Brain microvascular endothelial cell (primary cell): ENCODE data around the gene MEGF6.

Experiments used
- DNase-seq: peaks from one replicate; pipeline ENCODE4 v3.0.0-alpha.2; 2020
- H3K27ac ChIP-seq: fragments of 250-450 bp; sonication (Bioruptor Pico); 2 replicates; pipeline ENCODE4 v1.5.1; 2020; ENCODE audit warnings: mild to moderate bottlenecking, moderate library complexity
- H3K27me3 ChIP-seq: fragments of 250-450 bp; sonication (Bioruptor Pico); replicated peaks from 2 replicates; pipeline ENCODE4 v1.5.1; 2020; ENCODE audit warnings: mild to moderate bottlenecking
- H3K36me3 ChIP-seq: fragments of 250-450 bp; sonication (Bioruptor Pico); replicated peaks from 2 replicates; pipeline ENCODE4 v1.5.1; 2020; ENCODE audit warnings: mild to moderate bottlenecking
- H3K4me3 ChIP-seq: 2 replicates; pipeline ENCODE4 v1.5.1; 2011; ENCODE audit warnings: low read depth, mild to moderate bottlenecking, control low read depth, low read length, moderate library complexity
- CTCF ChIP-seq: IDR thresholded peaks from 2 replicates; pipeline ENCODE4 v1.5.1; 2011; ENCODE audit warnings: low read depth, mild to moderate bottlenecking, moderate library complexity, low read length, control low read depth, inconsistent platforms; ENCODE audit errors: missing control alignments
- in situ Hi-C: cut with HindIII; loops from 2 replicates; pipeline ENCODE4 v1.10.0; 2017; ENCODE audit warnings: low sequenced_read_pairs, low pct_ligation_motif_present

Gene MEGF6

DNA sequence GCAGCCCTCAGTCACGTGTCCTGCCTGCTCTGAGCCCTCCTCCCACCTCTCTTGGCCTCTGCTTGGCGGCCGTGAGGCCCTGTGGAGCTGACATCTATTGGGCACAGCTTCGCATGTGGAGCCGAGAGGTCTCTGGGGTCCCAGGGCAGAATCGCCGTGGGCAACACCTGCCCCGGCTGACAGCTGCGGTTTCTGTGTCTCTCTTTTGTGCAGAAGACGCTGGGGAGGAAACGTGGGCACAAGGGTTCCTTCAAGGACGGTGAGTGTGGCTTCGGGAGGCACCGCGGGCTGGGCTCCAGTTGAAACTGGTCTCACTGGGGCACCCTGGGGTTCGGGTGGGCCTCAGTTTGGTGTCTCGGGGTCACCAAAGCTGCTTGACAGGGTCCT, 145.4 kb downstream of the MEGF6 start:
- no peaks in the 10 kb centered on the region for H3K36me3 ChIP-seq
- DNase-seq: no peak
- no peak overlapping the region for H3K4me3 ChIP-seq
- no peak overlapping the region for H3K27ac ChIP-seq
- in situ Hi-C loops: no loop called here
- no peak for TF ChIP-seq CTCF
- H3K27me3 ChIP-seq: no peaks in the 10 kb centered on the region

- Histone ChIP-seq H3K27ac (no peak overlapping the region), H3K36me3 (no peaks in the 10 kb centered on the region), H3K27me3 (no peaks in the 10 kb centered on the region), H3K4me3 (no peak overlapping the region)
- no peak for TF ChIP-seq CTCF
- DNase-seq: no peak
- in situ Hi-C loops: no loop called here
These were observed 146.0 kb downstream of the MEGF6 start for GRCh38 chr1:3465091-3465934.

DNA sequence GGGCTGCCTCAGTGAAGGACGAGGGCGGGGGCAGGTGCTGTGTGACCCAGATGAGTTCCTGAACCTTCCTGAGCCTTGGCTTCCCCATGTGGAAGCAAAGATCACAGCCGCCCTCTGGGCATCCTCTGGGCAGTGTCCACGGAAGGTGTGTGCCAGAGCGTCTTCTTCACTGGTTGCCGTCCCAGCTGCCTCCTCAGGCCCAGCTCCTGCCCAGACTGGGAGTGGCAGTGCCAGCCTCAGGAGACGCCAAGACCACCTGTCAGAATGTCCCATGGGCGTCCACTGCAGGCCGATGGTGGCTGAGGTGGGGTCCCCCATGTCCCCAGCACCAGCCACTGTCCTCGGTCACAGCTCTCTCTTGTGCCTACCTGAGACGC, 146.7 kb downstream of the MEGF6 start:
- H3K36me3 ChIP-seq: no peaks in the 10 kb centered on the region
- in situ Hi-C loops: no loop called here
- no peak overlapping the region for H3K27ac ChIP-seq
- no peak overlapping the region for H3K4me3 ChIP-seq
- TF ChIP-seq CTCF: no peak
- H3K27me3 ChIP-seq: no peaks in the 10 kb centered on the region
- DNase-seq: no peak

DNA sequence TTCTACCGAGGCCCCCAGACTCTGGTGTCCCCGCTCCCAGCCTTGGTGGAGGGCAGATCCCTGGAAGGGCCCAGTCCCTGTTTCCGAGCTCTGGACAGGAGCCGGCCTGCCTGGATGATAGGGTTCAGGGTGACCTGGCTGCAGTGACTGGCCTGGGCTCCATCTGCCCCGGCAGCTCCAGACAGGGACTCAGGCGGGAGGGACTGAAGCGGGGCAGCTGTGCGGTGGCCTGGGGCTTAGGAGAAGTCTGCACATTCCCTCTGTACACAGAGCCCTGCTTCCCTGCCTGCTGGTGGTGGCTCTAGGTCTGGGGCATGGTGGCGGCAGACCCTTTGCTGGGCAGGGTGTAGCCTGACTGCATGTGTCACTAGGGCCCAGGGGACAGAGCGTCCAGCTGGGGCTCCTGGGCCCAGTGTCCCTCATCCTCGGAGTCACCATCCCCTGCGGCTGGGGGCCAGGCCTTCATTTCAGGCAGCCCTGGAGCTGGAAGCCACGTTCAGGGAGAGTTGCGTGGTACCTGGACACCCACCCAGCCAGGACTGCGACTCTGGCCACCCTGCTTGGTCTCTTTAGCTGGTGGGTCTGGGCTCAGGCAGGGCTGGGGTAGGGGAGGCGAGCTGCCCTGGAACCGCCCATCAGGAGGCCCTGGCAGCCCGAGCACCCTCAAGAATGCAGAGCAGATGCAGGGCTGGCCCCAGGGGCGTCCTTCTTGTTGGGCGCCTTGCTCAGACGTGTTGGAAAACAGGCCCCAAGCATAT, 147.2 kb downstream of the MEGF6 start:
- H3K36me3 ChIP-seq: no peaks in the 10 kb centered on the region
- H3K27me3 ChIP-seq: no peaks in the 10 kb centered on the region
- no peak overlapping the region for H3K4me3 ChIP-seq
- no peak for TF ChIP-seq CTCF
- DNase-seq: no peak
- H3K27ac ChIP-seq: no peak overlapping the region
- in situ Hi-C loops: no loop called here

DNA sequence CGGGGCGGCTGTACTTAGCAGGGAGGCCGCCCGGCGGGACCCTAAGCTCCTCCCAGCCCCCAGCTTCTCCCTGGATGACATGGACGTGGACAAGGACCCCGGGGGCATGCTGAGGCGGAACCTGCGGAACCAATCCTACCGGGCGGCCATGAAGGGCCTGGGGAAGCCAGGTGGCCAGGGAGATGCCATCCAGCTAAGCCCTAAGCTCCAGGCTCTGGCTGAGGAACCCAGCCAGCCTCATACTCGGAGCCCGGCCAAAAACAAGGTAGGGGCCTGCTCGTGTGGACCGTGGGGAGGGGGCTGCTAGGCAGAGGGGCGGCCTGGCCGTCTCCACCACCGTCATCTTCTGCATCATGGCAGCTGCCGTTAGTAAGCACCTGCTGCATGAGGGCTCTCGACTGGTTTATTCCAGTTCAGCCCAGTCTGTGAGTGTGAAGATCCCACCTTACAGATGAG, 147.9 kb downstream of the MEGF6 start:
- H3K36me3 ChIP-seq: no peaks in the 10 kb centered on the region
- no peak for TF ChIP-seq CTCF
- H3K4me3 ChIP-seq: no peak overlapping the region
- DNase-seq: no peak
- H3K27ac ChIP-seq: no peak overlapping the region
- in situ Hi-C loops: no loop called here
- no peaks in the 10 kb centered on the region for H3K27me3 ChIP-seq
